Measurements from ENCODE around the gene YPEL1. TPM values are rescaled to one million over a fixed set of nuclear protein-coding genes. Genes with fewer than 3 reads are reported as not detected.

The YPEL1 gene
- total and polyA plus RNA-seq, 8 donors = 2.0 to 7.2 (median 2.7) TPM

DNA sequence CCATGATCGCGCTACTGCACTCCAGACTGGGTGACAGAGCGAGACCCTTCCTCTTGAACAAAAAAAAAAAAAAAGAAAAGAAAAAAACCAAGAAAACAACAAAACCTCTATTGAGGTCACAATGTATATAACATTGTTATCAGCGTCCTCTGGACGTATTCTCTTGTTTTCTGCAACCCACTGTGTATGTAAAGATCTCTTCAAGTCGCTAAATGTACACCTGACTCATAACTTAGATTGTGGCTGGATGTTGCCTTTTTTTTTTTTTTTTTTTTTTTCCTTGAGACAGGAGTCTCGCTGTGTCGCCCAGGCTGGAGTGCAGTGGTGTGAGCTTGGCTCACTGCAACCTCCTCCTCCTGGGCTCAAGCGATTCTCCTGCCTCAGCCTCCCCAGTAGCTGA lies 1.4 kb upstream of the YPEL1 start:
- 78 to 84% methylated on average over 9 of the region's 9 CpGs for WGBS, 2 donors
- intact Hi-C loops (cut with DNase I) = no loop called here

DNA sequence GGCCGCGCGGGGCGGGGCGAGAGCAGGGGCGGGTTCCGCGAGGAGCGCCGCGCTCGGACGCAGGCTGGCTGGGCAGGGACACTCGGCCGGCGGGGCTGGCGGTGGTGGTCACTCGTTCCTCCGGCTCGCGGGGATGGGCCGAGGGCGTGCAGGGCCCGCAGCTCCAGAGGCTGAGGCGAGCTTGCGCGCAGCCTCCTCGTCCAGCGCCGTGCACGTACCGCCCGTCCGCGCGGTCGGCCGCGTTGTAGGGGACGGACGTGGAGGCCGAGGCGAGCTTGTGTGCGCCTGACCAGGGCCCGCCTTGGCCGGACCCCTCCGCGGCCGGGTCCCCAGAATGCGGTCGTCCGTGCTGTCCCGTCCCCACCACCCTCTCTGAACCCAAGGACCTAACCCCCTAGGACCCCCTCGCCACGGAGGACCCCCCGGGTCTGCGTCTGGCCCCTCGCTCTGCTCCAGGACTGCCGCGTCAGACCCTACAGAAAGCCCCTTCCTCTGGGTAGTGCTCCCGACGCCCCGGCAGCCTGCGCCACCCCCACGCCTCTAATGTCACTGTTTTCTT lies 569 bp upstream of the YPEL1 start:
- Histone ChIP-seq H3K27me3 (no peaks in the 10 kb centered on the region), H3K4me1 (peaks cover 0 to 7% (median 0%) of the 10 kb centered on the region in 3 donors), H3K4me3 (peak overlapping the region; percentile 27 to 71 (median 44)), H3K27ac (no peak overlapping the region), H3K36me3 (no peaks in the 10 kb centered on the region), H3K9me3 (no peaks in the 10 kb centered on the region)
- 7 to 15% methylated on average over 31 to 65 of the region's 65 CpGs for WGBS, 2 donors
- FAIRE-seq (no peak), ATAC-seq (peak; percentile 20 to 45 (median 30)), DNase-seq (no peak)
- intact Hi-C loops (cut with DNase I) = no loop called here
- TF ChIP-seq, protein P1, sequence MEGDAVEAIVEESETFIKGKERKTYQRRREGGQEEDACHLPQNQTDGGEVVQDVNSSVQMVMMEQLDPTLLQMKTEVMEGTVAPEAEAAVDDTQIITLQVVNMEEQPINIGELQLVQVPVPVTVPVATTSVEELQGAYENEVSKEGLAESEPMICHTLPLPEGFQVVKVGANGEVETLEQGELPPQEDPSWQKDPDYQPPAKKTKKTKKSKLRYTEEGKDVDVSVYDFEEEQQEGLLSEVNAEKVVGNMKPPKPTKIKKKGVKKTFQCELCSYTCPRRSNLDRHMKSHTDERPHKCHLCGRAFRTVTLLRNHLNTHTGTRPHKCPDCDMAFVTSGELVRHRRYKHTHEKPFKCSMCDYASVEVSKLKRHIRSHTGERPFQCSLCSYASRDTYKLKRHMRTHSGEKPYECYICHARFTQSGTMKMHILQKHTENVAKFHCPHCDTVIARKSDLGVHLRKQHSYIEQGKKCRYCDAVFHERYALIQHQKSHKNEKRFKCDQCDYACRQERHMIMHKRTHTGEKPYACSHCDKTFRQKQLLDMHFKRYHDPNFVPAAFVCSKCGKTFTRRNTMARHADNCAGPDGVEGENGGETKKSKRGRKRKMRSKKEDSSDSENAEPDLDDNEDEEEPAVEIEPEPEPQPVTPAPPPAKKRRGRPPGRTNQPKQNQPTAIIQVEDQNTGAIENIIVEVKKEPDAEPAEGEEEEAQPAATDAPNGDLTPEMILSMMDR (IDR thresholded peaks at IDR 0.05) = no peak

More for the DNA sequence above, 1.4 kb upstream of the YPEL1 start:
- Histone ChIP-seq H3K36me3 (no peaks in the 10 kb centered on the region), H3K9me3 (no peaks in the 10 kb centered on the region), H3K4me1 (peaks cover 0 to 7% (median 0%) of the 10 kb centered on the region in 3 donors), H3K27me3 (no peaks in the 10 kb centered on the region), H3K4me3 (no peak overlapping the region), H3K27ac (no peak overlapping the region)
- DNase-seq = no peak
- TF ChIP-seq, protein P1 (IDR thresholded peaks at IDR 0.05) = no peak
- FAIRE-seq = no peak
- no peak for ATAC-seq

DNA sequence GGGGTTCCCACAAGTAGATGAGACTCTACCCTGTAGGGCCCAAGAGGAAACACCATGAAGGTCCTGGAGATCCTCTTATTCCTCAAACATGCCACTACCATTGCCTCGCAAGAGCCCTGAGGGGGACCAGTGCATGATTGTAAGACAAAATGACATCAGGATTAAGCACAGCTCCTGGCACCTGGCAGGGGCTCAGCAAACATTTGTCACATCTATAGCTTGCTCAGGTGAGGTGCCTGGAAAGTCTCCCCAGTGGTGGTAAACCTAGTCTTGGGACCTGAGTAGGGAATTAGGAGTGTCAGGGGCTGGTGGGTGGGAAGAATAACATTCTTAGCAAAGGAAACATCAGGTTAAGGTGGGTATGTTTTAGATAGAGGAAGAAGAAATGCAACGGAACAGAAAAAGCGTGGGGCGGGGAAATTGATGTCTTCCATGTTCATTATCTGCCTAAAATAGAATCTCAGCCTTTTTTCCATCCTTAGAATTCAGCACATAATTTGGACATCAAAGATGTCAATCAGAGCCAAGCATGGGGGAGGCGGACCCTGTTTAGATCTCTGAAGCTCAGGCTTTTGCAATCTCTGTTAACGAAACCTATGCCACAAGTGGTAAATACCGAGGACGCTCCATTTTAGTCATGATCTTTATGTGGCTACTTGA lies 924 bp downstream of the YPEL1 start:
- H3K36me3 ChIP-seq = no peaks in the 10 kb centered on the region

DNA sequence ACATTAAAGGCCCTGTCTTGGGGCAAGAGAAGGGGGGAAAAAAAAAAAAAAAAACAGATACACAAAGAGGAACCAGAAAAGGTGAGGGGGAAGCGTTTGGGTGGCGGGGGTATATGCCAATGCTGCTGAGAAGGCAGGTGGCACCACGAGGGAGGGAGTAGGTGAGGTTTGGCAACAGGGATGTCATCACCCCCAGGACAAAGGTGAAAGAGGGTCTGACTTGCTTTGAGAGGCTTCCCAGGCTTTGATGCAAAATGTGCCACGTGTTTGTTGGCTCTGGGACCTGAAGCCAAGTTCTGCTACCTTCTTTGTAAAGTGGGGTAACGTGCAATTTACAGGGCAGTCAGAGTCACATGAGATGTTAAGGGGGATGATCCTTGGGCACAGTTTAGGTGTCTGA lies 4.1 kb downstream of the YPEL1 start:
- Histone ChIP-seq H3K27me3 (no peaks in the 10 kb centered on the region), H3K36me3 (no peaks in the 10 kb centered on the region), H3K27ac (no peak overlapping the region), H3K4me3 (no peak overlapping the region), H3K4me1 (peaks cover 0 to 7% (median 0%) of the 10 kb centered on the region in 3 donors), H3K9me3 (no peaks in the 10 kb centered on the region)
- 82 to 87% methylated on average over 5 of the region's 5 CpGs for WGBS, 2 donors
- FAIRE-seq (no peak), DNase-seq (no peak), ATAC-seq (no peak)
- TF ChIP-seq, protein P1 (IDR thresholded peaks at IDR 0.05) = no peak
- intact Hi-C loops (cut with DNase I) = no loop called here

More for the DNA sequence above, 924 bp downstream of the YPEL1 start:
- peak overlapping the region in 2 of 4 donors; percentile 43 to 78 for H3K27ac ChIP-seq
- TF ChIP-seq, protein P1 (IDR thresholded peaks at IDR 0.05) = no peak
- H3K4me1 ChIP-seq = peaks cover 0 to 7% (median 0%) of the 10 kb centered on the region in 3 donors
- peak overlapping the region; percentile 44 to 66 (median 54) for H3K4me3 ChIP-seq
- DNase-seq = peak in 1 of 6 donors; percentile 18
- intact Hi-C loops (cut with DNase I) = no loop called here
- no peak for FAIRE-seq
- ATAC-seq = no peak
- no peaks in the 10 kb centered on the region for H3K9me3 ChIP-seq
- 19 to 20% methylated on average over 8 of the region's 8 CpGs for WGBS, 2 donors
- no peaks in the 10 kb centered on the region for H3K27me3 ChIP-seq
